DMS79 treated with DMSO at 0.1 percent for 48 hours (cell line): Measurements from ENCODE around the gene AKR1C4.

ENCODE experiments used
- DNase-seq: peaks from one replicate; lab custom pipeline; 2025; lab: John Stamatoyannopoulos, UW

AKR1C4 gene

GRCh38 chr10:5266804-5267203 lies 70.2 kb downstream of the AKR1C4 start:
- no peak for DNase-seq

- DNase-seq = no peak
Measured at GRCh38 chr10:5268234-5268633, 71.6 kb downstream of the AKR1C4 start.
